ENCODE measurements around the gene CCDC9. TPM values are rescaled to one million over a fixed set of nuclear protein-coding genes. Genes with fewer than 3 reads are reported as not detected.

The CCDC9 gene
- total RNA-seq, 1 experiment from 2014 or later, result 8.3 TPM

- Histone ChIP-seq H3K4me3 (ENCODE audit: low read length) (no peak overlapping the region), H3K4me2 (ENCODE audit: low read length) (peak overlapping the region; percentile 60), H3K79me2 (ENCODE audit: low read length) (peaks cover 10% of the 10 kb centered on the region), H3K27ac (ENCODE audit: low read length) (peak overlapping the region; percentile 48), H3K9me3 (ENCODE audit: low read length) (no peaks in the 10 kb centered on the region), H3K4me1 (ENCODE audit: insufficient read depth, low read length) (peaks cover 24% of the 10 kb centered on the region), H2AFZ (ENCODE audit: low read length) (no peak overlapping the region), H3K36me3 (ENCODE audit: low read depth, low read length) (0 out of 2 replicates have a peak, but pooled peaks cover 3% of the 10 kb centered on the region), H3K9ac (ENCODE audit: low read length) (no peak overlapping the region), H3K9me2 (replicated peaks; ENCODE audit: low read length) (no peaks in the 10 kb centered on the region), H3F3A (ENCODE audit: low read length, unreplicated experiment) (peaks cover 10% of the 10 kb centered on the region), H4K20me1 (ENCODE audit: low read length) (no peaks in the 10 kb centered on the region), H3K27me3 (ENCODE audit: low read length) (no peaks in the 10 kb centered on the region)
- ATAC-seq (no peak), DNase-seq (no peak)
- TF ChIP-seq EZH2 (IDR thresholded peaks at IDR 0.05; ENCODE audit: low read length, unreplicated experiment) (no peak), EZH2phosphoT487 (IDR thresholded peaks at IDR 0.05; ENCODE audit: borderline replicate concordance, low read length) (no peak), CTCF (conservative IDR thresholded peaks at IDR 0.05; ENCODE audit: low read depth, low read length) (no peak)
- ChIA-PET POLR2A (ENCODE audit: unreplicated experiment) (no interaction called here), CTCF (interaction anchor here (0.8 kb wide), 1 partner anchor 10 kb away, joined by 3 read pairs; no protein-coding TSS in a partner anchor)
- intact Hi-C loops (cut with micrococcal nuclease), result loop anchor here (10.0 kb wide), 1 partner anchor 399 kb away; the partner anchor contains the start of gene AP2S1
- no TSS peak for BruUV-seq (replicated peaks)
These were observed 2.4 kb upstream of the CCDC9 start for GRCh38 chr19:47253970-47254369.

- CTCF ChIA-PET, result interaction anchor here (0.7 to 0.9 kb wide), 2 partner anchors 13 to 92 kb away, joined by 8 read pairs; partner anchors contain the start of gene DHX34
- peak overlapping the region; percentile 85; the same call in 1 of the 2 replicates for H3K4me2 ChIP-seq (ENCODE audit: low read length)
These were observed 527 bp downstream of the CCDC9 start for GRCh38 chr19:47256693-47257410.

More at GRCh38 chr19:47256693-47257410, 527 bp downstream of the CCDC9 start:
- Histone ChIP-seq H3K9ac (ENCODE audit: low read length) (peak overlapping the region; percentile 80), H3K27me3 (ENCODE audit: low read length) (no peaks in the 10 kb centered on the region), H4K20me1 (ENCODE audit: low read length) (no peaks in the 10 kb centered on the region), H3K4me1 (ENCODE audit: insufficient read depth, low read length) (peaks cover 24% of the 10 kb centered on the region), H3K4me3 (ENCODE audit: low read length) (no peak overlapping the region), H3K9me2 (replicated peaks; ENCODE audit: low read length) (no peaks in the 10 kb centered on the region), H2AFZ (ENCODE audit: low read length) (no peak overlapping the region), H3K36me3 (ENCODE audit: low read depth, low read length) (peaks cover 3% of the 10 kb centered on the region; the same call in 1 of the 2 replicates), H3K79me2 (ENCODE audit: low read length) (peaks cover 10% of the 10 kb centered on the region), H3K9me3 (ENCODE audit: low read length) (no peaks in the 10 kb centered on the region), H3K27ac (ENCODE audit: low read length) (peak overlapping the region; percentile 64), H3F3A (ENCODE audit: low read length, unreplicated experiment) (peaks cover 10% of the 10 kb centered on the region)
- no TSS peak for BruUV-seq (replicated peaks)
- POLR2A ChIA-PET (ENCODE audit: unreplicated experiment), result interaction anchor here (0.6 to 1.0 kb wide), 3 partner anchors 9 to 31 kb away, joined by 3 to 15 read pairs (median 4); partner anchors contain the start of gene INAFM1
- TF ChIP-seq CTCF (conservative IDR thresholded peaks at IDR 0.05; ENCODE audit: low read depth, low read length) (no peak), EZH2 (IDR thresholded peaks at IDR 0.05; ENCODE audit: low read length, unreplicated experiment) (no peak), EZH2phosphoT487 (IDR thresholded peaks at IDR 0.05; ENCODE audit: borderline replicate concordance, low read length) (no peak)
- intact Hi-C loops (cut with micrococcal nuclease), result loop anchor here (1.0 to 10.0 kb wide), 2 partner anchors 17 to 402 kb away; partner anchors contain the start of genes AP2S1 and INAFM1
- ATAC-seq, result peak; percentile 76
- DNase-seq, result peak; percentile 94
